Activated CD8-positive, alpha-beta memory T cell treated with anti-CD3 and anti-CD28 coated beads for 1 hour (primary cell): ENCODE data around the gene ARGFX.
"Not testable (repeated sequence)": the region's sequence is repeated elsewhere in the genome, so short reads cannot be mapped to it uniquely, and the experiment has no call there.

Experiments used
- DNase-seq, 2 donors: peaks; one replicate each; pipeline ENCODE4 v3.0.0-alpha.2; 2020; ENCODE audit warnings: low read depth in 1 of 2; ENCODE audit errors: extremely low read depth in 1 of 2

Gene ARGFX

GRCh38 chr3:121567649-121568048 lies at the start of gene ARGFX:
Gene ARGFX (plus strand): TSS chr3:121567949. CDS start chr3:121570714, 2,765 bp downstream.
- no peak for DNase-seq

GRCh38 chr3:121517953-121518655 lies 49.6 kb upstream of the ARGFX start:
- DNase-seq = no peak

GRCh38 chr3:121520510-121520909 lies 47.2 kb upstream of the ARGFX start:
- no peak for DNase-seq

- DNase-seq = no peak
Observed at GRCh38 chr3:121529308-121529707, 38.4 kb upstream of the ARGFX start.

GRCh38 chr3:121531269-121531668 lies 36.5 kb upstream of the ARGFX start:
- no peak for DNase-seq

- DNase-seq = no peak
Observed at GRCh38 chr3:121542924-121543323, 24.8 kb upstream of the ARGFX start.

GRCh38 chr3:121545049-121545573 lies 22.6 kb upstream of the ARGFX start:
- no peak for DNase-seq

GRCh38 chr3:121545574-121546455 lies 21.9 kb upstream of the ARGFX start, which contains the start of gene POLQ:
Gene POLQ (minus strand): TSS chr3:121545988. CDS start chr3:121545877, 111 bp downstream.
- peak; percentile 65 to 79 for DNase-seq

- DNase-seq = no peak
Observed at GRCh38 chr3:121552379-121552778, 15.4 kb upstream of the ARGFX start.

GRCh38 chr3:121552797-121553196 lies 15.0 kb upstream of the ARGFX start:
- no peak for DNase-seq

- no peak for DNase-seq
Observed at GRCh38 chr3:121557426-121557934, 10.3 kb upstream of the ARGFX start.

- DNase-seq = no peak
Observed at GRCh38 chr3:121562148-121562547, 5.6 kb upstream of the ARGFX start.

- DNase-seq = no peak
Observed at GRCh38 chr3:121566773-121567172, 976 bp upstream of the ARGFX start.

GRCh38 chr3:121574449-121574848 lies 6.7 kb downstream of the ARGFX start:
- no peak for DNase-seq

- no peak for DNase-seq
Observed at GRCh38 chr3:121581691-121582090, 13.9 kb downstream of the ARGFX start.

- DNase-seq = no peak
Observed at GRCh38 chr3:121584418-121584817, 16.7 kb downstream of the ARGFX start.

GRCh38 chr3:121592856-121593702 lies 25.3 kb downstream of the ARGFX start, which contains the start of gene FBXO40:
Gene FBXO40 (plus strand): TSS chr3:121593379. CDS start chr3:121620576, 27,197 bp downstream.
- no peak for DNase-seq

- not testable (repeated sequence) for DNase-seq
Observed at GRCh38 chr3:121593806-121594205, 26.1 kb downstream of the ARGFX start.

- no peak for DNase-seq
Observed at GRCh38 chr3:121594850-121595249, 27.1 kb downstream of the ARGFX start.

- no peak for DNase-seq
Observed at GRCh38 chr3:121595765-121596406, 28.1 kb downstream of the ARGFX start.
